BJ (cell line): ENCODE measurements around the gene WDR37. TPM values are rescaled to one million over a fixed set of nuclear protein-coding genes. Genes with fewer than 3 reads are reported as not detected.

Source experiments
- CTCF ChIA-PET: fragments of 350-600 bp; formaldehyde crosslinking; extraction: SDS; loops from one replicate; lab custom pipeline; 2021; ENCODE audit warnings: antibody characterized with exemption, inconsistent platforms; lab: Yijun Ruan, JAX
- POLR2A ChIA-PET: fragments of 300-600 bp; sonication (Branson Sonifier 250); formaldehyde crosslinking; extraction: SDS; loops from one replicate; lab custom pipeline; 2021; ENCODE audit warnings: antibody characterized with exemption; lab: Charles Lee
- DNase-seq: peaks from one replicate; pipeline ENCODE4 v3.0.0-alpha.2; 2011; ENCODE audit warnings: low read depth
- H3K27me3 ChIP-seq: 2 replicates; pipeline ENCODE4 v1.6.0; 2011; ENCODE audit warnings: low read length; ENCODE audit not compliant: control insufficient read depth, insufficient read depth
- H3K36me3 ChIP-seq: 2 replicates; pipeline ENCODE4 v1.5.1; 2011; ENCODE audit warnings: low read length; ENCODE audit not compliant: control insufficient read depth, insufficient read depth
- H3K4me3 ChIP-seq: 2 replicates; pipeline ENCODE4 v1.5.1; 2011; ENCODE audit warnings: low read depth, mild to moderate bottlenecking, control low read depth, low read length
- polyA plus RNA-seq: library from polyadenylated mRNA; depleted of rRNA; stranded (reverse); fragments of >200 nt; gene quantifications from 2 replicates; pipeline ENCODE4 v1.2.3, GENCODE V29; 2011
- TF ChIP-seq, protein P1 (sequence below): IDR thresholded peaks from 2 replicates; pipeline ENCODE4 v1.5.1; 2011; ENCODE audit warnings: low read depth, mild to moderate bottlenecking, control low read depth, inconsistent platforms, low read length, moderate library complexity; ENCODE audit not compliant: insufficient read depth

The WDR37 gene
- polyA plus RNA-seq, 1 experiment, result 12.7 TPM

DNA sequence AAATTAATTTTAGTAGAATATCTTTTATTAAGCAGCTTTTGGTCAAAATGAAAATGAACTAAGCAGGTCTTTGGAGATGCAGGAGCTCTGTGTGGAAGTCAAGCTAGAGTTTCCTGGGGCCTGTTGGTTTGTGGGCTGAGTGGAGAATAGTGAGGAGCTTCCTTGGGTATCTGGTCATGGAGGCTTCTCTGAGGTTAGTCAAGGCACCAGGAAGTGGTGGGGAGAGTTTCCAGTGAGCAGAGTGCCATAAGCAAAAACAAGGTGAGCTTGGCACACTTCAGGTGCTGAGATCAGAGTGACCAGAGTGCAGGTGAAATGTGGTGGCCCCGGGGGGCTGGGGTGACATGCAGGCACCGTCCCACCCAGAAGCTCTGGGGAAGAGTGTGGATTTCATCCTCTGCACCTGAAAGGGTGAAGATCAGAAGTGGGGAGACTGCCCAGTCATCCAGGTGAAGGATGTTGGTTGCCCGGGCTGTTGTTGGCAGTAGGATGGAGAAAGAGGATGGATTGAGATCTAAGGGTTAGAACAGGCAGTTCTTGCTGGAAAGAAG is 77.4 kb downstream of the WDR37 start:
- no peak for DNase-seq
- TF ChIP-seq, protein P1, sequence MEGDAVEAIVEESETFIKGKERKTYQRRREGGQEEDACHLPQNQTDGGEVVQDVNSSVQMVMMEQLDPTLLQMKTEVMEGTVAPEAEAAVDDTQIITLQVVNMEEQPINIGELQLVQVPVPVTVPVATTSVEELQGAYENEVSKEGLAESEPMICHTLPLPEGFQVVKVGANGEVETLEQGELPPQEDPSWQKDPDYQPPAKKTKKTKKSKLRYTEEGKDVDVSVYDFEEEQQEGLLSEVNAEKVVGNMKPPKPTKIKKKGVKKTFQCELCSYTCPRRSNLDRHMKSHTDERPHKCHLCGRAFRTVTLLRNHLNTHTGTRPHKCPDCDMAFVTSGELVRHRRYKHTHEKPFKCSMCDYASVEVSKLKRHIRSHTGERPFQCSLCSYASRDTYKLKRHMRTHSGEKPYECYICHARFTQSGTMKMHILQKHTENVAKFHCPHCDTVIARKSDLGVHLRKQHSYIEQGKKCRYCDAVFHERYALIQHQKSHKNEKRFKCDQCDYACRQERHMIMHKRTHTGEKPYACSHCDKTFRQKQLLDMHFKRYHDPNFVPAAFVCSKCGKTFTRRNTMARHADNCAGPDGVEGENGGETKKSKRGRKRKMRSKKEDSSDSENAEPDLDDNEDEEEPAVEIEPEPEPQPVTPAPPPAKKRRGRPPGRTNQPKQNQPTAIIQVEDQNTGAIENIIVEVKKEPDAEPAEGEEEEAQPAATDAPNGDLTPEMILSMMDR, result no peak
- H3K4me3 ChIP-seq, result no peak overlapping the region
- H3K27me3 ChIP-seq, result no peaks in the 10 kb centered on the region
- POLR2A ChIA-PET, result no interaction called here
- CTCF ChIA-PET, result no interaction called here
- H3K36me3 ChIP-seq, result peaks cover 12% of the 10 kb centered on the region

DNA sequence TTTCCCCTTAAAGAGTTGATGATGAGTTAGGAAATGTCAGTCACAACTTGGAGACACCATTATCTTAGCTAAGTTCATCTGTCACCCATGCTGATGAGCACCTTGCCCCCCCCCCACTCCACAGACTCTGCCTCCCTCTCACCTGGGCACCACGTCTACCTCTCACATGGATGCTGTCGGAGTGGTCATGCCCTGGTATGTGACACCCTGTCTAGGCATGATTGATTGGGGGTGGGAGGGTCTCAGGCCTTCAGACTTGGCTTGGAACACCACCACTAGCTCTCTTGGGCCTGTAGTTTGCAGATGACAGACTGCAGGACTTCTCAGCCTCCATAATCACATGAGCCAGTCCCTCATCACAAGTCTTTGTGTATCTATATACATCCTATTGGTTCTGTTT is 78.0 kb downstream of the WDR37 start:
- peaks cover 12% of the 10 kb centered on the region; the same call in 1 of the 2 replicates for H3K36me3 ChIP-seq
- CTCF ChIA-PET, result no interaction called here
- H3K4me3 ChIP-seq, result no peak overlapping the region
- DNase-seq, result no peak
- no peaks in the 10 kb centered on the region for H3K27me3 ChIP-seq
- POLR2A ChIA-PET, result no interaction called here
- TF ChIP-seq, protein P1, result no peak

DNA sequence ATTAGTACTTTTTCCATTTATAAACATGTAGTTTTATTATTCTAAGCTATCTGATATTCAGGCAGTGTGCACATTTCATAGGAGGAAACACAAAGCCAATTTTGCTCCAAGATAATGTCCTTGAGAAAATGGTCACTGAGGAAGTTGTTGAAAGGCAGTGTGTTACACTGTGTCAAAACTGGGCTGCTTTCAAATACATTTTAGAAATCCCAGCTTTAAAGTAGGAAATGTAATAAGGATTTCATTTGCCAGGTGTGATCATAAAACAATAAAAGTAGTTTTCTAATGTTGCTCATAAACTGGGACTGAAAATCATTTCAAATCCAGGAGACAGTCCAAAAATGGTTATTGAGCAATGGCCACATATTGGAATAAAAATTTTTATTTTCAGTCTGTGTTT is 80.1 kb downstream of the WDR37 start:
- ChIA-PET CTCF (interaction anchor here (1.4 kb wide), 1 partner anchor 11 kb away, joined by 4 read pairs; no protein-coding TSS in a partner anchor), POLR2A (no interaction called here)
- DNase-seq, result no peak
- TF ChIP-seq, protein P1, result no peak
- Histone ChIP-seq H3K4me3 (no peak overlapping the region), H3K36me3 (peaks cover 3% of the 10 kb centered on the region; the same call in 1 of the 2 replicates), H3K27me3 (no peaks in the 10 kb centered on the region)

DNA sequence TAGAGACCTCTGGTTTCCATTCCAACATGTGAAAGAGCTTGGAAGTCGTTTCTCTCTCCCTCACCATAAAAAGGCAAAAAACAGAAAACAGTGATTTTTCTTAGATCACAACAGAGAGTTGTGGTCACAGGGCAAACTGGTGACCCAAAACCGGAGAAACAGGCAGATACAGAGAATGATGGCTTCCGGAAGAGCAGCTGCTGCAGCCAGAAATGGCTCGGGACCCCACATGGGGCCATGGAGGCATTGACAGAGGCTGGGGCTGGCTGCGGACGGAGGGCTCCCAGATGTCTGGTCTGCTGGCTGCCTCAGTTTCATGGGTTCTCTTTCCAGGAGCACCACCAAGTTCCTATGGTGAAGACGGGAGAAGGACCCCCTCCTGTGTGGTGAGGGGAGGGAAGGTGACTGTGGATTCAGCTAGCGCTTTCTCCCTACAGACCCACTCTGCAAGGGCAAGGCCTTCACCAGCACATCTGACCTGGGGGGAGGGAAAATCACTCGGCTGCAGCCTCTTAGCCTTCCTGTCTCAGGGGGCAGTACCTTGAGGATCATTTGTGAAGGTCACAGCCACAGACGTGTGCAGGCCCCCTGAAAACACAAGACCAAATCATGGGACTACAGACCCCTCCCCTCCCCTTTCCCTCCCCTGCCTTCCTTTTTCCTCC is 81.4 kb downstream of the WDR37 start:
- DNase-seq, result no peak
- Histone ChIP-seq H3K4me3 (no peak overlapping the region), H3K27me3 (no peaks in the 10 kb centered on the region), H3K36me3 (no peaks in the 10 kb centered on the region)
- ChIA-PET CTCF (interaction anchor here (1.0 to 1.4 kb wide), 2 partner anchors 12 kb away, joined by 3 to 4 read pairs; no protein-coding TSS in a partner anchor), POLR2A (no interaction called here)
- TF ChIP-seq, protein P1, result no peak

DNA sequence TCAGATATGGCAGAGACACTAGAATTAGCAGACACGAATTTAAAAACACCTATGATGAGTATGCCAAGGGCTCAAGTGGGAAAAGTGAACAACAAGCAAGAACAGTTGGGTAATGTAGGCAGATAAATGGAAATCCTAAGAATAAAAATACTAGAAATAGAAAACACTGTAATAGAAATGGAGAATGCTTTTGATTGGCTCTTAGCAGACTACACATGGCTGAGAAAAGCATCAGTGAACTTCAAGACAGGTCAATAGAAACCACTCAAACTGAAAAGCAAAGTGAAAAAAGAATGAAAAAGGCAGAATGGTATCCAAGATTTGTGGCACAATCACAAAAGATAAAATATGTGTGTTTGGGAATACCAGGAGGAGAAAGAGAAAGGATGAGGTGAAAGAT is 82.3 kb downstream of the WDR37 start:
- no peak overlapping the region for H3K4me3 ChIP-seq
- CTCF ChIA-PET, result interaction anchor here (1.0 kb wide), 1 partner anchor 11 kb away, joined by 3 read pairs; no protein-coding TSS in a partner anchor
- no peaks in the 10 kb centered on the region for H3K27me3 ChIP-seq
- no peak for DNase-seq
- TF ChIP-seq, protein P1, result no peak
- POLR2A ChIA-PET, result no interaction called here
- no peaks in the 10 kb centered on the region for H3K36me3 ChIP-seq
